HG03565 (cell line): Measurements from ENCODE around the gene NDST1.

Source experiments
- ATAC-seq: cut with Tn5 transposase; IDR thresholded peaks from one replicate; pipeline ENCODE4 v1.9.1; 2021; ENCODE audit warnings: mild to moderate bottlenecking, moderate library complexity; ENCODE audit not compliant: unreplicated experiment

NDST1 gene

DNA sequence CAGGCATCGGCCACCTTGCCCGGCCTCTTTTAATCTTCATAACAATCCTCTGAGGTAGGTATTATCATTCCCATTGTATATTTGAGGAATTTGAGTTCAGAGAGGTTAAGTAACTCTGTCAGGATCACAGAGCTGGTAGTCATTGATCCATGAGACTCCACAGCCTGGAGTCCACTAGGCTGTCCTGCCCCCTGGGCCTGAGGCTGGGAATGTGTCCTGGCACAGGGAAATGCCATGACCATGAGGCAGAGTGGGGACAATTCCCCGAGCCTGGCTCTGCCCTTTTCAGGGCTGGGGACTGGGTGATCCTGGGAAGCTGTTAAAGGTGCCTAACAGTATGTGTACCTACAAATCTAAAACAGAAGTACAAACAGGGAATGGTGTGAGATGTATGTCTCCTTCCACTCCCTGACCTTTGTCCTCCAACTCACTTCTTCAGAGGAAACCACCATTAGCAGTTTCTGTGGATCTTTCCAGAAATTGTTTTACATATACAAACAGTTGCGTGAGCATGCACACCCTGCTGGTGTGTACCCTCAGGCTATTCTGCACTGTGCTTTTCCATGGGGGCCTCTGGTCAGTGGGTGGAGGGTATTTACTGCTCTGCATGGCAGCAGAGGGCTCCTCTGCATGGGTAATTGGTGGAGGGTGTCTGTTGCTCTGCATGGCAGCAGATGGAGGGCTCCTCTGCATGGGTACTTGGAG is 53.8 kb downstream of the NDST1 start:
- ATAC-seq = no peak

DNA sequence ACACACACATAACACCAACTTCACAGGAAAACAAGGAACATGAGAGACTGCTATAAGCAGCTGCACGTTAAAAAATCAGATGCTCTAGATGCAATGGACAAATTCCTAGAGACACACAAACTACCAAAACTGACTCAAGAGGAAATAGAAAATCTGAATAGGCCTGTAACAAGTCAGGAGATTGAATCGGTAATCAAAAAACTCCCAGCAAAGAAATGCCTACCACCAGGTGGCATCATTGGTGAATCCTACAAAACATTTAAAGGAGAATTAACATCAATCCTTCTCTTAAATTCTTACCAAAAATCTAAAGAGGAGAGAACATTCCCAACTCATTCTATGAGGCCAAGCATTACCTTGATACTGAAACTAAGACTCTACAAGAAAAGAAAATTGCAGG is 54.9 kb downstream of the NDST1 start:
- ATAC-seq = no peak

GRCh38 chr5:150565868-150566267 is 57.9 kb downstream of the NDST1 start:
- no peak for ATAC-seq

- ATAC-seq = no peak
These were observed 59.2 kb downstream of the NDST1 start for GRCh38 chr5:150567031-150567717.

- no peak for ATAC-seq
These were observed 60.7 kb downstream of the NDST1 start for GRCh38 chr5:150568663-150569062.

GRCh38 chr5:150570333-150570732 is 62.4 kb downstream of the NDST1 start:
- ATAC-seq = no peak

GRCh38 chr5:150571836-150572235 is 63.9 kb downstream of the NDST1 start:
- no peak for ATAC-seq

DNA sequence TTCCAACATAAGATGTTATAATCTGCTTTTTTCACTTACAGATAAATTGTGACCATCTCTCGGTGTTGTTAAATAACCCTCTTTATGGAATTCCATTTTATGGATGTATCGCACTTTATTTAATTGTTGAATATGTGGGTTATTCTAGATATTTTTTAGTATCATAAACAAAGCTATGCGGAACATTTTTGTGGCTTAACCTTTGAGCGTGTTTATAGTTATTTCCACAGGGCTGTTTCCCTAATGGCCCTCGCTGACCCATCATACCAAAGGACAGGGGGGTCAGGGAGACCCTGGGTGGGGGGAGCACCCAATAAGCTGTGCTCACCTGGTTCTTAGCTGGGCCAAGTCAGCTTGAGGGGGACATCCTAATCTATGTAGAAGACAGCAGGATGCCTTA is 65.3 kb downstream of the NDST1 start:
- ATAC-seq = no peak

DNA sequence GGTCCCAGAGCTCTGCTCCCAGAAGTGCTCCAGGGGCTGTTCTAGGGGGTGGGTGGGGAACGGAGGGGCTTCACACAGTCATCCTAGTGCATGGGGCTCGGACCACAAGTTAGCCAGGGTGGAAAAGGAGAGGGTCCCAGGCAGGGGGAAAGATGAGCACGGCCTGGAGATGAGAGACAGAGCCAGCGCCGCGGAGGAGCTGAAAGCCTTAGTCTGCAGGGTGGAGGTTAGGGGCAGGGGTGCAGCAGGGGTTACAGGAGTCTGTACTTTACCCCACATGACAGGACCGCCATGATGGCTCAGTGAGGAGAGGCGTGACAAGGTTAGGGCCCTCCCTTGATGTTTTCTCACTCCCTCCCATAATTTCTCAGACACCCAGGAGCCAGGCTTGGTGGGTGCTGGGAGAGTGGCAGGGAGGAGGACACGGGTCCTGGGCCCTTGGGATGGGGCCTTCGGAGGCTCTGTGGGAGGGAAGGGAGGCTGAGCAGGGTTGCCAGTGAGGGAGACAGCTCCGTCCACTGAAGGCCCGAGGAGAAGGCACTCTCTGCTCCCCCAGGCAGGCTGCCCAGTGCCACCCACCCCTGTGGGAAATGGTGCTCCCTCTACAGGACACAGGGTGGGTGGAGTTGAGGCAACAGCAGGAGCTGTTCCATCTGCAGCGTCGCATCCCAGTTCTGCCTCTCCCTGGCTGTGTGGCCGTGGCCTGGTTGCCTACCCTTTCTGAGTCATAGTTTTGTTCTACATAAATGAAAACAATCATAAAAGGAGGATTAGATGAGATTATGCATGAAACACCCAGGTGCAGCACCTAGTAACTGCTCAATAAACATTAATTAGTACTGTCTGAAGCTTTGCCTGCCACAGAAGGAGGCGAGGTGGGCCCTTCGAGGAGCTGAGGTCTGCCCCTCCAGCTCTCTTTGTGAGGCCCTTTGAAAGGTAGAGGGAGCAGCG is 66.2 kb downstream of the NDST1 start:
- ATAC-seq = no peak

GRCh38 chr5:150574818-150575547 is 67.1 kb downstream of the NDST1 start:
- no peak for ATAC-seq

DNA sequence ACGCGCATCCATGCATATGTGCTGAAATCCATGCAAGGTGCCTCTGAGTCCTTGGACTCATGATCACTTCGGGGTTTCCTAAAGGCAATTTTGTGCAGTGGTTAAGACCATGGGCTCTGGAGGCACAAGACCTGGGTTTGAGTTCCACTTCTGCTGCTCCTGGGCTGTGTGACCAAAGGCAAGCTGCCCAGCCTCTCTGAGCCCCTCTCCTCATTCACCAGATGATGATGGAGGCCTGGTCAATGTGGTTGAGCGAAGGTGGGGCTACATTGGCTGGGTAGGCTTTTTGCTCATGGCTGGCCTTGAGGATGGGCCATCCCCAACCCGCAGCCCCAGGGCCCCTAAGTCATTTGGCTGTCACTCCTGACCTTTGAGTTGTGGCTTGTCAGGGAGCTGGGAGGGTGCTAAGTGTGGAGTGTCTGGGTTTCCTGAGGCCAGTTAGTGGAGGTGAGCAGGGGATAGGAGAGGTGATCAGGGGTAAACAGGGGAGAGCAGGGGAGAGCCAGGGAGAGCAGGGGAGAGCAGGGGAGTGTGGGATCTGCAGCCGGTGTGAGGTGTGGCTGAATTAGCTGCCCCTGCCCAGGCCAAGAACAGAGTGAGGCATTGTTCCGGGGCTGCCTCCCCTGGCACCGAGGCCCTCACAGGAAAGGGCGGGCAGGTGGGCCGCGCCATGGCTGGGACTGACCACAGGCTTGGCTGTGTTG is 68.0 kb downstream of the NDST1 start:
- no peak for ATAC-seq

- no peak for ATAC-seq
These were observed 68.6 kb downstream of the NDST1 start for GRCh38 chr5:150576449-150576949.

DNA sequence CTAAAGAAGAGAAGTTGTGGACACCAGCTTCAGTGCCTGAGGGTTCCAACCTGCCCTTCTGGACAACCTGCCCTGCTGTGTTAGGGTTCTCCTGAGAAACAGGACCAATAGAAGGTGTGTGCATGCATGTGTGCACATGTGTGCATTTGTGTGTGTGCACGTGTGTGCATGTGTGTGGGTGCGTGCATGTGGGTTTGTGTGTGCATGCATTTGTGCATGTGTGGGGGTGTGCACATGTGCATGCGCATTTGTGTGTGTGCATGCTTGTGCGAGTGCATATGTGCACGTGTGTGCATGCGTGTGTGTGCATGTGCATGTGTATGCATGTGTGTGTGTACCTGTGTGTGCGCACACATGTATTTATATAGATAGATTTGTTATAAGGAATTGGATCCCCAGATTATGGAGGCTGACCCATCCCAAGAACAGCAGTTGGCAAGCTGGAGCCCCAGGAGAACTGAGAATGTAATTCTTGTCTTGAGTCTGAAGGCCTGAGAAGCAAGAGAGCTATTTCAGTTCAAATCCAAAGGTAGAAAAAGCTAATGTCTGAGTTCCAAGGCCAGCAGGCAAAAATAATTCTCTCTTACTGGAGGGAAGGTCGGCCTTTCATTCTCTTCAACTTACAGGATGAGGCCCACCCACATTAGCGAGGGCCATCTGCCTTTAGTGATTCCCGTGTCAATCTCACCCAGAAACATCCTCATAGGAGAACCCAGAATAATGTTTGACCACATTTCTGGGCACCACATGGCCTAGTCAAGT is 69.6 kb downstream of the NDST1 start:
- ATAC-seq = no peak

DNA sequence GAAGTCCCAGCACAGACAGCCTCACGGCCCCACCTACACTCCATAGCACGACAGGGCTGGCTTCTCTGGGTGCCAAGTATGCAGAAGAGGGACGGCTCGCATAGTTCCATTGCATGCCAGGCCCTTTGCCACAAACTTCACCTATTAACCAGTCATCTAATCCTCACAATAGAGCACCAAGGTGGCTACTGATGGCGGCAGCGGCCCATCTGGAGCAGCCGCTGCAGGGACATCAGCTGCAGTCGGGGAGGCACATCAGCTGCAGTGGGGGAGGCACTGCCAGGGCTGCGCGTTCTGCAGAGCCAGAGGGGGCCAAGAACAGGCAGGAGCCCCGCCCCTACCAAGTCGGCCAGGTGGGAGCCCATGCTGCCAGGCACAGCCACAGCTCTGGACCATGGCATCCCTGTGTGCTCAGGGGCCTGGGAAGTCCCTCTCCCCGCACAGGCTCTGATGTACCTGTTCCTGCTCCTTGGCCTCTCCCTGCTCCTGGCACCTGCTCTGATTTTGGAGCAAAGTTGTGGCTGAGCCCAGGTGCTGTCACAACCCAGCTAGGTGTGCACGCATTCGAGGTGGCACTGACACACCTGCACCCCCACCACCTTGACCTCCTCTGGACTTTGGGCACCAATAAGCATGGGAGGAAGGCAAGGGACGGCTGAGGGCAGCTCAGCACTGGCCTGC is 71.0 kb downstream of the NDST1 start:
- ATAC-seq = no peak

DNA sequence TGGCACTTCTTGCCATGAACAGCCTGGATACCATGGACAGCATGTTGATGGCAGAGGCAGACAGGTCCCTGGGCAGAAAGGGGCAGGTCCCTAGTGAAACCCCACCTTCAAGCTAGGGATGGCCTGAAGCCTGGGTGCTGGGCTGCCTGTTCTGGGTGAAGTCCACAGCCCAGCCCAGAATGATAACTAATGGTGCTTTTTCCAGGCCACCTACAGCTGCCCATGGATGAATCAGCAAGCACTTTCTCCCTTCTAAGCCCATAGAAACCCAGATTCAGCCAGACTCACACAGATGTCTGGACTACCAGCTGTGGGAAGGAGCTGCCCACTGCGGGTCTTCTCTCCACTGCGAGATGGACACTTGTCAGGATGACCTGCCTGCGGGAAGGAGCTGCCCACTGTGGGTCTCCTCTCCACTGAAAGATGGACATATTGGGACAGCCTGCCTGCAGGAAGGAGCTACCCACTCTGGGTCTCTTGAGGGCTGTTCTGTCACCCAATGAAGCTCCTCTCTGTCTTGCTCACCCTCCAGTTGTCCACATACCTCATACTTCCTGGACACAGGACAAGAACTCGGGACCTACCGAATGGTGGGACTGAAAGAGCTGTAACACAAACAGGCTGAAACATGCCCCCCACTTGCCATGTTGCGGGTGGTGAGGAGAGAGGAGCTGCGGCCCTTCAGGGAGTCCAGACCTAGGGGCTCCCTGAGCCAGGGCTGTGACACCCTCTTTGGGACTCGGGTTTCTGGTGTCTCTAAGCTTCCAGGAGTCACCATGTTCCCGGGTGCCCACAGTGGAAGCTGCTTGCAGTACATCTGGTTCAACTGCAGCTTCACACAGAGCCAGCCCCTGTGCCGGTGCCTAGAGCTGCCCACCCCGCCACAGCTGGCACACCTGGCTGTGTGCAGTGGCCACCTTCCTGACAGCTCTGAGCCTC is 71.8 kb downstream of the NDST1 start:
- ATAC-seq = no peak

DNA sequence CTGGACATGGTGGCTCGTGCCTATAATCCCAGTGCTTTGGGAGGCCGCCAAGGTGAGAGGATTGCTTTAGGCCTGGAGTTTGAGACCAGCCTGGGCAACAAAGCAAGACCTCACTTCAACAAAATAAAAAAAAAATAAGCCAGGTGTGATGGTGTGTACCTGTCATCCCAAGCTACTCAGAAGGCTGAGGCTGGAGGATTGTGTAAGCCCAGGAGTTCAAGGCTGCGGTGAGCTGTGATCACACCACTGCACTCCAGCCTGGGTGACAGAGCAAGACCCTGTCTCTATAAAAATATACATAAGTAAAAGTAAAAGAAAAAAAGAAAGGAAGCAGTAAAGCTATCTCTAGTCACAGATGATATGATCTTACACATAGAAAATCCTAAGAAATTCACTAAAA is 73.0 kb downstream of the NDST1 start:
- no peak for ATAC-seq

DNA sequence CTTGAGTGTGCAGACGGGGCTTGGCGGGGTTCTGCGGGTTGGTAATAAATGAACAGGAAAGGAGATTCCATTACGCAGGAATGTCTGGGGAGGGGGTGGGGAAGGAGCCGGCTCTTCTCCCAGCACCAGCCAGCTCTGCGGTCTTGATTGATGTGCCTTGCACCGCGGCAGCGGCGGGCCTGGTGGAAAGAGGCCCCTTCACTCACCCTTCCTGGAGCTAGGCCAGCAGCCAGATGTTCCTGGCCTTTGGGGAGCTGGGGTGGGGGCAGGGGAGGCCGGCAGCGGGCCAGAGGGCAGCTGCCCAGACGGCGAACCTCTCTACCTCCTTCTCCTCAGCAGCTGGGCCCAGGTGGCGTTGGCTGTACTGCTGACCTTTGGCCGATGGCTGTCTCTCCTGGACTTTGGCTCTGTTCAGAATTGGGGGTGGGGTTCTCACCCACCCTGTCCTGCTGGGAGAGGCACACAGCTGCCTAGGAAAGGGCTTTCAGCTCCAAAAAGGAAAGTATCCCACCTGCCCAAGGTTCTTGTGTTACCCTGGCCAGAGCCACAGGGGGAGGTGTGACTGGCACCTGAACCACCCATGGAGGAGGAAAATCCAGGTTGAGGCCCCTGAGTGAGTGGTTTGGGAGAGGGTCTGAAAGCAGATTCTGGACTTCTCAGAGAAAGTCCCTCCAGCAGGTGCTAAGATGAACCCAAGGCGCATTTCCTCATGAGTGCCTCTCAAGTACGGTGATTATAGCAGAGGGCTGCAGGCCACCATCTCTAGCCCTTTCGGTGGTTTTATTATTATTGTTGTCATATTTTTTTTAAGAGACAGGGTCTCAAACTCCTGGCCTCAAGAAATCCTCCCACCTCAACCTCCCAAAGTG is 74.5 kb downstream of the NDST1 start:
- ATAC-seq = no peak
